HL-60 (cell line): ENCODE results near the gene PROM2.

Experiments used
- DNase-seq, 2 experiments: peaks; one replicate each; pipeline ENCODE4 v3.0.0-alpha.2; 2010 to 2020; ENCODE audit warnings: low read depth in 1 of 2, low spot score in 1 of 2
- H3K27ac ChIP-seq: fragments of 250-450 bp; sonication (Bioruptor Pico); replicated peaks from 2 replicates; pipeline ENCODE4 v1.5.1; 2020; ENCODE audit warnings: mild to moderate bottlenecking, moderate library complexity
- H3K27me3 ChIP-seq: fragments of 250-450 bp; sonication (Bioruptor Pico); 2 replicates; pipeline ENCODE4 v1.5.1; 2021; ENCODE audit warnings: mild to moderate bottlenecking, moderate library complexity; ENCODE audit not compliant: insufficient read depth, poor library complexity, severe bottlenecking
- H3K4me3 ChIP-seq: replicated peaks from 2 replicates; pipeline ENCODE4 v1.5.1; 2011; ENCODE audit warnings: mild to moderate bottlenecking, control low read depth, low read length; ENCODE audit not compliant: insufficient read depth
- GABPA ChIP-seq: IDR thresholded peaks from 2 replicates; pipeline ENCODE4 v1.6.1; 2012; ENCODE audit warnings: low read depth
- POLR2AphosphoS5 ChIP-seq: IDR thresholded peaks from 2 replicates; pipeline ENCODE4 v1.6.1; 2012; ENCODE audit warnings: low read depth
- SPI1 ChIP-seq: IDR thresholded peaks from 2 replicates; pipeline ENCODE4 v1.6.1; 2012; ENCODE audit warnings: low read depth, mild to moderate bottlenecking, borderline replicate concordance
- TF ChIP-seq, protein P1 (sequence below): IDR thresholded peaks from 2 replicates; pipeline ENCODE4 v1.6.1; 2012; ENCODE audit warnings: low read depth; ENCODE audit not compliant: insufficient replicate concordance
- TF ChIP-seq, protein P2 (sequence below): IDR thresholded peaks from one replicate; pipeline ENCODE4 v1.5.1; 2011; ENCODE audit warnings: low read length, control low read depth, inconsistent platforms; ENCODE audit not compliant: insufficient read depth

PROM2 gene

DNA sequence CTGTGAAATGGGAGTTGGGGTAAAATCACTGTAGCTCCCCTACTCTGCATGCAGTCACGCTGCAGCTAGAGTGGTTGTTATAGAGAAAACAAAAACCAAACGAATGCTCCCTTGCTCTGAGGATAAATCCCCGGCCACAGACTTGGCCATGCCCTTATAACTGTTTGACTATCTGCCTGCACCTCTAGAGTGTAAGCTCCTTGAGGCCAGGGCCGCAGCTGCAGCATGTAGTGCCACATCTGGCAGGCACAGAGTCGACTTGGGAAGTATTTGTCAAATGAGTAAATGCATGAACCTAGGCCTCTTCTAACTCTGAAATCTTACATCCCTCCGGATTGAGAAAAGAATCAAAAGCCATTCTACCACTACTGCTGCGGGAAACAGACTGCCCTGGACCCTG, 58.8 kb downstream of the PROM2 start:
- H3K27ac ChIP-seq: no peak overlapping the region
- no peak overlapping the region for H3K4me3 ChIP-seq
- no peaks in the 10 kb centered on the region for H3K27me3 ChIP-seq
- TF ChIP-seq SPI1 (no peak), POLR2AphosphoS5 (no peak), GABPA (no peak)
- TF ChIP-seq, protein P1, sequence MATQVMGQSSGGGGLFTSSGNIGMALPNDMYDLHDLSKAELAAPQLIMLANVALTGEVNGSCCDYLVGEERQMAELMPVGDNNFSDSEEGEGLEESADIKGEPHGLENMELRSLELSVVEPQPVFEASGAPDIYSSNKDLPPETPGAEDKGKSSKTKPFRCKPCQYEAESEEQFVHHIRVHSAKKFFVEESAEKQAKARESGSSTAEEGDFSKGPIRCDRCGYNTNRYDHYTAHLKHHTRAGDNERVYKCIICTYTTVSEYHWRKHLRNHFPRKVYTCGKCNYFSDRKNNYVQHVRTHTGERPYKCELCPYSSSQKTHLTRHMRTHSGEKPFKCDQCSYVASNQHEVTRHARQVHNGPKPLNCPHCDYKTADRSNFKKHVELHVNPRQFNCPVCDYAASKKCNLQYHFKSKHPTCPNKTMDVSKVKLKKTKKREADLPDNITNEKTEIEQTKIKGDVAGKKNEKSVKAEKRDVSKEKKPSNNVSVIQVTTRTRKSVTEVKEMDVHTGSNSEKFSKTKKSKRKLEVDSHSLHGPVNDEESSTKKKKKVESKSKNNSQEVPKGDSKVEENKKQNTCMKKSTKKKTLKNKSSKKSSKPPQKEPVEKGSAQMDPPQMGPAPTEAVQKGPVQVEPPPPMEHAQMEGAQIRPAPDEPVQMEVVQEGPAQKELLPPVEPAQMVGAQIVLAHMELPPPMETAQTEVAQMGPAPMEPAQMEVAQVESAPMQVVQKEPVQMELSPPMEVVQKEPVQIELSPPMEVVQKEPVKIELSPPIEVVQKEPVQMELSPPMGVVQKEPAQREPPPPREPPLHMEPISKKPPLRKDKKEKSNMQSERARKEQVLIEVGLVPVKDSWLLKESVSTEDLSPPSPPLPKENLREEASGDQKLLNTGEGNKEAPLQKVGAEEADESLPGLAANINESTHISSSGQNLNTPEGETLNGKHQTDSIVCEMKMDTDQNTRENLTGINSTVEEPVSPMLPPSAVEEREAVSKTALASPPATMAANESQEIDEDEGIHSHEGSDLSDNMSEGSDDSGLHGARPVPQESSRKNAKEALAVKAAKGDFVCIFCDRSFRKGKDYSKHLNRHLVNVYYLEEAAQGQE: no peak
- TF ChIP-seq, protein P2, sequence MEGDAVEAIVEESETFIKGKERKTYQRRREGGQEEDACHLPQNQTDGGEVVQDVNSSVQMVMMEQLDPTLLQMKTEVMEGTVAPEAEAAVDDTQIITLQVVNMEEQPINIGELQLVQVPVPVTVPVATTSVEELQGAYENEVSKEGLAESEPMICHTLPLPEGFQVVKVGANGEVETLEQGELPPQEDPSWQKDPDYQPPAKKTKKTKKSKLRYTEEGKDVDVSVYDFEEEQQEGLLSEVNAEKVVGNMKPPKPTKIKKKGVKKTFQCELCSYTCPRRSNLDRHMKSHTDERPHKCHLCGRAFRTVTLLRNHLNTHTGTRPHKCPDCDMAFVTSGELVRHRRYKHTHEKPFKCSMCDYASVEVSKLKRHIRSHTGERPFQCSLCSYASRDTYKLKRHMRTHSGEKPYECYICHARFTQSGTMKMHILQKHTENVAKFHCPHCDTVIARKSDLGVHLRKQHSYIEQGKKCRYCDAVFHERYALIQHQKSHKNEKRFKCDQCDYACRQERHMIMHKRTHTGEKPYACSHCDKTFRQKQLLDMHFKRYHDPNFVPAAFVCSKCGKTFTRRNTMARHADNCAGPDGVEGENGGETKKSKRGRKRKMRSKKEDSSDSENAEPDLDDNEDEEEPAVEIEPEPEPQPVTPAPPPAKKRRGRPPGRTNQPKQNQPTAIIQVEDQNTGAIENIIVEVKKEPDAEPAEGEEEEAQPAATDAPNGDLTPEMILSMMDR: no peak
- DNase-seq: no peak

DNA sequence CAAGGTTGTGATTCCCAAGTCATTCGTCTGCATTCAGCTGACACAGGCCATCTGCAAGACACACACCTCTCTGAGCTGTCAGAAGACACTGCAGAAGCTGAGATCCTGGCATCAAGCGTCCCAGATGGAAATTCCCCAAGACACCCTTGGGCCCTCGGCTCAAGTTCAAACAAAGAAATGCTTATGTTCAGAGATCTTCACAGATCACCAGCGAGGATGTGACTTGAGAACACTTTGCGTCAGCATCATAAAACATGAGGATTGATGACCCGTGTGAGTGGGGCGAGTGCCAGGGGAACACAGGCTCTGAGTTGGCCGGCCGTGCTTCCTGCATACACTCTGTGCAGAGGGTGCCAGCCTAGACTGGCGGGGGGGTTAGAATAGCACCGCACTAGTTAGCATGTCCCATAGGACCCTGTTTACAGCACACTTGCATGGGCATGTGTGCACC, 59.7 kb downstream of the PROM2 start:
- no peak for DNase-seq
- TF ChIP-seq, protein P1: no peak
- no peak for TF ChIP-seq GABPA
- TF ChIP-seq, protein P2: no peak
- TF ChIP-seq SPI1: no peak
- no peak for TF ChIP-seq POLR2AphosphoS5
- no peaks in the 10 kb centered on the region for H3K27me3 ChIP-seq
- no peak overlapping the region for H3K27ac ChIP-seq
- H3K4me3 ChIP-seq: no peak overlapping the region

DNA sequence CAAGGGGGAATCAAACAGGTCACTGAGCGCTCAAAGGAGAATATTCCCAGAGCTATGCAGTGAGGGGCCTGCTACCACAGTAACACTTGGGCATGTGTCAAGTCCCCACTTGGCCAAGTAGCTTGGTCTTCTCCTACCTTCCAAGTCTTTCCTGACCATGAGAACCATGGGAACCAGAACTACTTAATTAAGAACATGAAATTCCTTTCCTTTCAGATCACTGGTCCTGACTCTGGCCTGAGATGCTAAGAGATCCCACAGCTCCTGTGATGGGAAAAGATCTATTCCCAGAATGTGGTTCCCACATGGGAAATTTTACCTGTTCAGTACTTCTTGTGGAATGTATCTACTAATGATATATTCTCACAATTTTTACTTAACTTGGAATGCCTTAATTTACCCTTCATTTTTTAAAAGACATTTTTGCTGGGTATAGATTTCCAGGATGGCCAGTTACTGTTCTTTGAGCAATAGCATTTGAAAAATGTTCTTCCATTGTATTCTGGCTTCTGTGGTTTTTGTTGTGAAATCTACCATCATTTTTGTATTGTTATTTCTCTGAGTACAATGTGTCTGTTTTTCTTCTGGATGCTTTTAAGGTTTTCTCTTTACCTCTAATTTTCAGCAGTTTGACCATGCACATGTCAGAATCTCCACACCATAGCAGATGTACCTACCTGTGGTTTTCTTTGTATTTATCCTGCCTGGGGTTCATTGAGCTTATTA, 60.8 kb downstream of the PROM2 start:
- Histone ChIP-seq H3K27ac (no peak overlapping the region), H3K4me3 (no peak overlapping the region), H3K27me3 (no peaks in the 10 kb centered on the region)
- TF ChIP-seq POLR2AphosphoS5: no peak
- TF ChIP-seq, protein P1: no peak
- DNase-seq: no peak
